Activated T-cell treated with anti-CD3 and anti-CD28 coated beads, Interleukin-2, amount 50 U/mL, for 1 hour (primary cell): ENCODE measurements around the gene ADNP2.

Source experiments
- DNase-seq: peaks from one replicate; pipeline ENCODE4 v3.0.0-alpha.2; 2020

The ADNP2 gene

DNA sequence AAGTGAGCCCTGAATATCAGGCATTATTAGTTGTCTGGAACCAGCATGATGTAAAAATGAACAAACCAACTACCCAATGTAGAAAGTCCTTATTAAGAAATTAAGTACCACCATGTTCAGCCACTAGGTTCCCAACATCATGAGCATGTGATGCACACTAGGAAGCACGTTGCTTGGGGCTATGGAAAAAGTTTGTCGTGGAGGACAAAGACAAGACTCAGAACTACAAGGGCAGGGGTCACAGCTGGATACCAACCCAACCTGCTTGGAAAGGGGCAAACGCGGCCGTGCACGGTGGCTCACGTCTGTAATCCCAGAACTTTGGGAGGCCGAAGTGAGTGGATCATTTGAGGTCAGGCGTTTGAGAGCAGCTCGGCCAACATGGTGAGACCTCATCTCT, 64.0 kb downstream of the ADNP2 start:
- DNase-seq: no peak

DNA sequence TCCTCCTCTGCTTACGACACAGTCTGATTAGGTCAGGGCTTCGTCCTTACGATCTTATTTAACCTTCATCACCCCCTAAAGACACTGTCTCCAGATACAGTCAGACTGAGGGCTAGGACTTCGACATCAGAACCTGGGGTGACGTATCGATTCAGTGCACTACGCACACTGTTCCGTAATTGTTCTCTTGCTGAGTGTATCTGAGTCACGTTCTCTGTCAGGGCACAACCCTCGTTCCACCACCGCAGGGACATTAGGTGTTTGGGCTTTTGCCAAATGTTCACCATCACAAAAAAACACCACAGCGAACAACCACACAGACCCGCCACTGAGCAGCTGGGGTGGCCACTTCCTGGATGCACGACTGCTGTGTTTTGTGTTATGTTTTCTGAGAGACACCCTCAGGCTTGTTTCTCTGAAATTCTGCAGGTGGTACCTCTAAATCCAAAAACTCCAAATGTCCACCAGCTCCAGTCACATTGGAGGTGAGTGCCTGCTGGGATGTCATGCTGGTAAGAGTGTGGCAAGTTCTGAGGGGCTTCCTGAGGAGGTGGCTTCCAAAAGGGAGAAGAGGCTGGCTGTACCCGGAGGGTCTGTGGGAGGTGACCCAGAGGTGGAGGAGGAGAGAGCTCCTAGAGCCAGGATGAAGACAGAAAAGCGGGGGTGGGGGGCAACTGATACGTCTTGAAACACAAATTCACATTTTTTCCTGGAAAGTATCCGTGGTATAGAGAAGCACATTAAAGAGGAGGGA, 66.6 kb downstream of the ADNP2 start:
- peak; percentile 52 for DNase-seq

DNA sequence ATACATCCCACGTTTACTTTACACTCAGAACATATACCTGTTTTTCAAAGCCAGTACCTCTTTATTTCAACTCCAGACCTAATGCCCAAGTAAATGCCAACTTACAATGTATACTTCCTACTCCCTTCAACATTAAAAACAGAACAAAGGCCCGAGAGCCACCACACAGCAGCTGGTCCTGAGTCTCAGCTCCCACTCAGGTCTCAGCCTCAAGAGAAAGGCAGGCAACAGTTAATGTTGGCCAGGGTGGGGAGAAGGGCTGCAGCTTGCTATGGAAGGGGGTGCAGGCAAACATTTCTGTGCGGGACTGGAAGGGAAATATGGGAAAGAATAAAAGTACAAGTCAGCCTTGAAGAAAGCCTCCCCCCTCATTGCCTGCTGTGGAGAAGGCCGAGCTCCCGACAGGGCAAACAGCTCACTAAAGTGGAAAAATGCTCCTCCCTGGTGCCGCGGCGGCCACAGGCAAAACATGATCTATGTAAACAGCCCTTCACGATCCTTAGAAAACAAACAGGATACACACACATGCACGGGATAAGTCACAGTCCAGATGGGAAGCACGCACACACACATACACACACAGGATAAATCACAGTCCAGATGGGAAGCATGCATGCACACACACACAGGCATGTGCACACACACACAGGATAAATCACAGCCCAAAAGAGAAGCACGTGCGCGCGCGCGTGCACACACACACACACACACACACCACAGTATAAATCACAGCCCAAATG, 67.4 kb downstream of the ADNP2 start:
- no peak for DNase-seq

- no peak for DNase-seq
Observed at GRCh38 chr18:80177128-80177527, 68.1 kb downstream of the ADNP2 start.

DNA sequence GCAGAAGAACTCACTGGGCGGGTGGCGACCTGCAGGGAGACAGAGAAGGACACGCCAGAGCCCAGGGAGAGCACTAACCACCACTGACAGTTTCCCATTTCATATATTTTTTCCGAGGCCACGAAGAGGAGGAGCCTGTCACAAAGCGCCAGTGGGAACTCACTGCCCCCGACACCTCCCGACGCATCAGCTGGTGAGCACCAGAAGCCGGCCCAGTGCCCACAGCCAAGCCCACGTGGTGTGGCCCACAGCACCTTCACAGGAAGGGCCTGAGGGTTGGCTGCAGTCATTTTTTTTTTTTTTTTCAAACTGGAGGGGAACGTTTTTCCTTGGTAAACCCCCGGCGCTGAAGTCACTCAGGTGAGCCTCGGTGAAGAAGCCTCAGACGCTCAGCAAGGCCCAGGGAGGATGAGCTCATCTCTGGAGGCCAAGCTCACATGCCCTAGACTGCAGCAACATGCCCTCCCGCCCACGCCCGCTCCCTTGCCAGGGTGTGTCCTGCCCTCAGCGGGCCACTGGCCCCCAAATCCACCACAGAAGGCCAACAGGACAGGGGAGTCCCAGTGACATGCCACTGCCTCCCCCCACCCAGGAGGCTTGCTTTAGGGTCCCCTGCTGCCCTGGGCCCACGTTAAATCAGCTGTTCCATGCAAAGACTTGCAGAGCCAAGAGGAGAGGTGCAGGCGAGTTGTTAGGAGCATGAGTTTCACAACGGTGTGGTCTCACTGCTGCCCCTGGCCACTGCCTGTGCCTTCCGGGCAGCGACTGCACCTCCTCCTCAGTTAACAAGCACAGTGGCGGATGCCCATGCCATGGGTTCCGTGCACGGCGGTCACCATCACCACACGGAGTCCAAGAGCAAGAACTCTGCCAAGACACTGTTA, 70.1 kb downstream of the ADNP2 start:
- no peak for DNase-seq

- no peak for DNase-seq
Observed at GRCh38 chr18:80179857-80180558, 70.9 kb downstream of the ADNP2 start.

DNA sequence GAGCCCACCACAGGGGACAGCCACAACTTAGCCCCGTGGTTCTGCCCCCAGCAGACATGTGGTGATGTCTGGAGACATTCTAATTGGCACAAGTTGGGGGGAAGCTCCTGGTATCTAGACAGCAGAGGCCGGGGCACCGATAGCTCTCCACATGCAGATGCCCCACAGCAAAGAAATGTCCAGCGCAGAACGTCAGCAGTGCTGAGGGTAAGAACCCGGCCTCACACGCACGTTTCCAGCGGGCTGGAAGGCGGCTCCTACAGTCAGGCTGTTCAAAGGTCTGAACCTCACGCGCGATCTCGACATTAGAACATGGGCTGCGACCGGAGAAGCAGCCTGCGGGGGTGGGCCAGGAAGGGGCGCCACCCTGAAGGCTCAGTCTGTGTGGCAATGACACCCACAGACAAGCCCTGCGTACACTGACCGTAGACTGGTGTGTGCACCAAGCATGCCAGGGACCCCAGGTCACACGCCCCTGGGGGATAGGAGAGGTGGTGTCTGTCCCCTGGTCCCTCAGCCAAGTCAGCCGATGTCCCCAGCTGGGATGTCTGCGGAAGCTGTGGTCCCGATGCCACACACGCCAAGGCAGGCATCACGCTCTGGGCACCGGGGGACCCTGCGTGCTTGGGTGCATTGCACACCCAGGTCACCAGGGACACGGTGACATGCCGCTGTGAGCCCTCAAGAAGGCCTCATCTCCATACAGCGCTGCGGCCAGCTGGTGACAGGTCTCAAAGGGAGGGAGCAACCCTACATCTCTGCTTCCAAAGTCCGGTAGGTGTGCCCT, 71.9 kb downstream of the ADNP2 start:
- no peak for DNase-seq

- DNase-seq: no peak
Observed at GRCh38 chr18:80181642-80182461, 72.8 kb downstream of the ADNP2 start.

DNA sequence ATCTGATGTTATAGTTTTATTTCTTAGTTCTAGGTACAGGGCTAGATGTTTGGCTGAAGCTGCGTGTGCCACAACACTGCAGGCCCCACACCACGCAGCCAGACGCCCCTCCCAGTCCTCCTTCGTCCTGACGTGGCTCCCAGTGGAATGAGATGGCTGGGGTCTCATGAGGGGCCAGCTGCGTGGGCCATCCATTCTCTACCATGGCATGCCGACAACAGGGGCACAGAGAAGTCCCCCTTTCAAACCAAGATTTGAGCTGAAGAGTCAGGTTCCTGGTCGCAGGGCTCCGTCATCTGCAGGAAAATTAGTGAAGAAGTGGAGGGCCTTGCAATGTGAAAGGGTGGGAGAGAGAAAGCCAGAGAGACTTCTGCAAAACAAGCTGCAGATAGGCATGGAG, 73.8 kb downstream of the ADNP2 start:
- DNase-seq: no peak

DNA sequence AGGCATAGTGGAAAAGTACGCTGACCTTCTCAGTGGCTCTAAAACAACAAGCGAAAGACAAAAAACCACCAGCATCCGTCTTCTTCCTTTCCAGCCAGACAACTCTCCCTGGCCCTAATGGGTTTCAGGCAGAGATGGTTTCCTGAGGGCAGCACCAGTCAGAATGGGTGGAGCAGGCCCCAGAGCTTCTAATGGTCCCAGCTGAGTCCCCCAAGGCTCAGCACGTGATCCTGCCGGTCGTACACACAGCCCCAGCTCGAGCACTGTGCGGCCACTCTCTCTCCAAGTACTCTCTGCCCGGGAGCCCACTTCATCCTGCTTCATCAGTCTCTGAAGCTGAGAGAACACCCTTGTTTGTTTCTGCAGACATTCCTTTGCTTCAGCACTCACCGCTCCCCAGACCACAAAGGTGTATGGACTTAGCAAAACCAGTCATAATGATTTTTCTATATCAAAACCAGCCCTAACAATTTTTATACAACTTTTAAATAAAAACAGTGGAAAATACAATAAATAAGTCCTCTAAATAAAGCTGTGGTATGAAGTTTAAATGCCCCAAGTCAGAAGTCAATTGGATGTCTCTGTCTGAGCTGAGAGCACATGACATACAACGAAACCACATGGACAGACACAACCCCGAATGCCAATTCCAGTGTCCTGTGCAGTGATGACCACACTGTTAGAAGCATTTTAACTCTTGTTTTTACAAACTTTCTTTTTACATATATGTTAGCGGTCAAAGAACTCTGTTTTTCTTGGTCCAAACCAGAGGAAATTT, 74.4 kb downstream of the ADNP2 start:
- DNase-seq: no peak

- no peak for DNase-seq
Observed at GRCh38 chr18:80184243-80184772, 75.2 kb downstream of the ADNP2 start.

GRCh38 chr18:80185545-80185944, 76.5 kb downstream of the ADNP2 start:
- no peak for DNase-seq

DNA sequence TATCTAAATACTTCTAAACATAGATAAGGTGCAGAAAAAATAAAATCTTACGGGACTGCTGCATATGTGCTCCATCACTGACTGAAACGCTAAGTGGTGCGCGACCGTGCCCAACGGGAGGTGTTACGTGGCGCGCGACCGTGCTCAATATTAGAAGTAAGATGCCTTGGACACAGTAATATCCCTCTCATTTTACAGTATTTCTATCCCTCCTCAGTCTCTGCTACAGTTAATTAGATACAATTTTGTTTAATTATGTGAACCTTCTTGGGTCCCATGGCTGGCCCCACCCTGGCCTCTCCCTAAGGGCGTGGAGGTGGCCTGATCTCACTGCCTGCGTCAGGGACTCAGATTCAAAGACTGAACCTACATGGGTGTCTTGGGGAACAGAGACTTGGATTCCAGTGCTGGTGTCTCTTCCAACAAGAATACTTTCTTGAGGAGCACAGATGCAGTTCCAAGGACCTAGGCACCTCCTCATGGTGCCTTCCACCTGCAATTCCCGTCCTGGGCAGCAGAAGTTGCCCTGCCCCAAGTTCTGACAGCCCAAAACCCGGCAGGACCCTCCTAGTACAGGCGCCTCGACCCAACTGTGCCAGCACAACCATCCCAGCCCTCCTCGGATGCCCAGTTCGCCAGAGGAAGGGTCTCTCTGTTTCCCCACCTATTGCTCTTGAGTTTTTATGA, 79.0 kb downstream of the ADNP2 start:
- DNase-seq: no peak

- no peak for DNase-seq
Observed at GRCh38 chr18:80188643-80189530, 79.8 kb downstream of the ADNP2 start.

DNA sequence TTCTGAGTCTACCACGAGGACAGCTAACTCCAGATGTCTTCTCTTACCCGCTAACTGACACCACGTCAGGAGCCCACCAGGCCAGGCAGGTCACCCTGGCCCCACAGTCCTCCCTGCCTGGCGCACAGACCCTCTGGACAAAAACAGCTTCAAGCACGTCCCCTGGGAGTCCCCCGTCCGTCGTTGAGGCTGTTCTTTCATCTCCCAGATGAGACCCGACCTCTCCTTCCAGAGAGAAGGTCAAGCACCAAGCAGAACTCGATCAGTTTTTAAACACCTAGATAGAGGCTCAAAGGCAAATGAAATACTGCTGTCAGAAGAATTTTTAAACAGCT, 80.4 kb downstream of the ADNP2 start:
- DNase-seq: no peak
